Measurements from ENCODE around the gene PPIL6. TPM values are rescaled to one million over a fixed set of nuclear protein-coding genes. Genes with fewer than 3 reads are reported as not detected.

Gene PPIL6
- total and polyA plus RNA-seq, 2 donors from 2014 or later: 6.0 to 8.4 TPM

GRCh38 chr6:109347779-109348178 lies 92.6 kb downstream of the PPIL6 start:
- no peak for FAIRE-seq

GRCh38 chr6:109345986-109346385 lies 94.4 kb downstream of the PPIL6 start:
- no peak overlapping the region for H3K4me3 ChIP-seq (ENCODE audit: low read length in 3 of 3)
- no peaks in the 10 kb centered on the region for H3K9me3 ChIP-seq (ENCODE audit: control insufficient read depth in 2 of 3, insufficient read depth in 1 of 3, low read length in 3 of 3)
- no peaks in the 10 kb centered on the region for H3K36me3 ChIP-seq (ENCODE audit: control insufficient read depth in 2 of 3, insufficient read depth in 3 of 3, low read length in 3 of 3)
- peaks cover 0 to 14% (median 8%) of the 10 kb centered on the region in 3 donors for H3K4me1 ChIP-seq (ENCODE audit: control insufficient read depth in 2 of 3, insufficient read depth in 2 of 3, low read depth in 1 of 3, low read length in 3 of 3)
- no peak for DNase-seq
- H3K9ac ChIP-seq (ENCODE audit: low read length in 3 of 3): no peak overlapping the region
- intact Hi-C loops (cut with DNase I): no loop called here
- FAIRE-seq: no peak
- no peak overlapping the region for H3K27ac ChIP-seq (ENCODE audit: low read depth in 2 of 2, low read length in 2 of 2)
- no peaks in the 10 kb centered on the region for H3K27me3 ChIP-seq (ENCODE audit: control insufficient read depth, insufficient read depth, low read length)
- TF ChIP-seq CTCF (IDR thresholded peaks at IDR 0.05; ENCODE audit: borderline replicate concordance, extremely low read depth, insufficient read depth): no peak

More at GRCh38 chr6:109347779-109348178, 92.6 kb downstream of the PPIL6 start:
- no peak for DNase-seq
- Histone ChIP-seq H3K9ac (ENCODE audit: low read length in 3 of 3) (no peak overlapping the region), H3K4me1 (ENCODE audit: control insufficient read depth in 2 of 3, insufficient read depth in 2 of 3, low read depth in 1 of 3, low read length in 3 of 3) (peaks cover 0 to 17% (median 8%) of the 10 kb centered on the region in 3 donors), H3K4me3 (ENCODE audit: low read length in 3 of 3) (no peak overlapping the region), H3K36me3 (ENCODE audit: control insufficient read depth in 2 of 3, insufficient read depth in 3 of 3, low read length in 3 of 3) (no peaks in the 10 kb centered on the region), H3K27me3 (ENCODE audit: control insufficient read depth, insufficient read depth, low read length) (no peaks in the 10 kb centered on the region), H3K27ac (ENCODE audit: low read depth in 2 of 2, low read length in 2 of 2) (no peak overlapping the region), H3K9me3 (ENCODE audit: control insufficient read depth in 2 of 3, insufficient read depth in 1 of 3, low read length in 3 of 3) (no peaks in the 10 kb centered on the region)
- no peak for TF ChIP-seq CTCF (IDR thresholded peaks at IDR 0.05; ENCODE audit: borderline replicate concordance, extremely low read depth, insufficient read depth)
- intact Hi-C loops (cut with DNase I): no loop called here

GRCh38 chr6:109344226-109344625 lies 96.2 kb downstream of the PPIL6 start:
- Histone ChIP-seq H3K9ac (ENCODE audit: low read length in 3 of 3) (no peak overlapping the region), H3K4me3 (ENCODE audit: low read length in 3 of 3) (no peak overlapping the region), H3K4me1 (ENCODE audit: control insufficient read depth in 2 of 3, insufficient read depth in 2 of 3, low read depth in 1 of 3, low read length in 3 of 3) (peaks cover 0 to 5% (median 0%) of the 10 kb centered on the region in 3 donors), H3K27ac (ENCODE audit: low read depth in 2 of 2, low read length in 2 of 2) (no peak overlapping the region), H3K27me3 (ENCODE audit: control insufficient read depth, insufficient read depth, low read length) (no peaks in the 10 kb centered on the region), H3K9me3 (ENCODE audit: control insufficient read depth in 2 of 3, insufficient read depth in 1 of 3, low read length in 3 of 3) (no peaks in the 10 kb centered on the region), H3K36me3 (ENCODE audit: control insufficient read depth in 2 of 3, insufficient read depth in 3 of 3, low read length in 3 of 3) (no peaks in the 10 kb centered on the region)
- DNase-seq (peak in 3 of 5 donors; percentile 45 to 75 (median 50)), FAIRE-seq (no peak)
- intact Hi-C loops (cut with DNase I): no loop called here
- no peak for TF ChIP-seq CTCF (IDR thresholded peaks at IDR 0.05; ENCODE audit: borderline replicate concordance, extremely low read depth, insufficient read depth)

DNA sequence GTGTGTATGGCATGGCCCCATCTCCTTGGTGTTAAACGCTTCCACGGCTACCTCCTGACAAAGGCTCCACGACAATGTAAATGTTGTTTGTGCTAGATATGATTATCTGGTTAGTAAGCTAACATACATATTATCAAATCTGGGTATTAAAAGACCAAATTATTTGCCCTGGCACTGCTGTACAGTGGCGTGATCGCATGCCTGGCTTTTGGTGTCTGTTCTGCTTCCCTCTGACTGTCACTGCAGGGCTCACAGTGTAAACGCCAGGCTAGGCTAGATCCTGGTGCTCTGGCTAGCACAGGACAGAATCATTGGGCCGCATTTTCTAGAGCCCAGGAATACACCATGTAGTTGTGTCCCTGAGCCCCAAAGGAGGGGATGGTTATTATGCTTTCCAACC lies 96.9 kb downstream of the PPIL6 start:
- Histone ChIP-seq H3K4me1 (ENCODE audit: control insufficient read depth in 2 of 3, insufficient read depth in 2 of 3, low read depth in 1 of 3, low read length in 3 of 3) (peaks cover 0 to 3% (median 0%) of the 10 kb centered on the region in 3 donors), H3K27ac (ENCODE audit: low read depth in 2 of 2, low read length in 2 of 2) (no peak overlapping the region), H3K9ac (ENCODE audit: low read length in 3 of 3) (no peak overlapping the region), H3K27me3 (ENCODE audit: control insufficient read depth, insufficient read depth, low read length) (no peaks in the 10 kb centered on the region), H3K36me3 (ENCODE audit: control insufficient read depth in 2 of 3, insufficient read depth in 3 of 3, low read length in 3 of 3) (no peaks in the 10 kb centered on the region), H3K9me3 (ENCODE audit: control insufficient read depth in 2 of 3, insufficient read depth in 1 of 3, low read length in 3 of 3) (no peaks in the 10 kb centered on the region), H3K4me3 (ENCODE audit: low read length in 3 of 3) (no peak overlapping the region)
- DNase-seq (no peak), FAIRE-seq (no peak)
- no peak for TF ChIP-seq CTCF (IDR thresholded peaks at IDR 0.05; ENCODE audit: borderline replicate concordance, extremely low read depth, insufficient read depth)
- intact Hi-C loops (cut with DNase I): no loop called here

Data from kidney (tissue), 14 donors.